ENCODE measurements around the gene PALLD.

DNA sequence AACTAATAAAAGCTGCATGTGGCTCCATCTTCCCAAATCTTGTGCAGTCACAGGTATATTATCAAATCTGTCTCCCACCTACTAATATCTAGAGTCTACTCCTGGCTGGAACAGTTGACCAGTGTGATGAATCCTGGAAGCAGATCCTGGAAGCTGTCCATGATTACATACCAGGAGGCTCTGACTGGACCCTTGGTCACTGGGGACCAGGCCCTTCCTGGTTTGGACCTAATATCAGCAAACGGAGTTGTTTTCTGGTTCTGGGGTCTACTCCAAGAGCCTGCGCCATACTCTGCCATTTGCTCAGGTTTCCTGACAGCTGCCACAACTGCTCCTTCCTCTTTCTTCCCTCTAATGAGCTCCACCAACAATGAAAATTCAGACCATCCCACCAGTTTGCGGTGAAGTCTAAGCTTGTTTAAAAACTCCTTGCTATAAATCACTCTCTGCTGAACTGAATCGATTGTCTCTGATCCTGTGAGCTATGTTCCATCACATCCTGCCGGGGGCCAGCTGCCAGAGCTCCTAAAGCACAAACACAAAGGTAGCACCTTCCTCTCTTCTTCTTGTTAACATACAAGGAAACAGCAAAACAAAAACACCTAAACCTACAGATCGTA is 114.2 kb downstream of the PALLD start:
- TF ChIP-seq ZNF646 (CRISPR knock-in tag; IDR thresholded peaks at IDR 0.05) (no peak), PCBP2 (optimal IDR thresholded peaks at IDR 0.05; ENCODE audit: low read depth, low read length, poor library complexity, severe bottlenecking) (no peak), CTCF (CRISPR knock-in tag; IDR thresholded peaks at IDR 0.05) (no peak)
- TF ChIP-seq, protein P1, sequence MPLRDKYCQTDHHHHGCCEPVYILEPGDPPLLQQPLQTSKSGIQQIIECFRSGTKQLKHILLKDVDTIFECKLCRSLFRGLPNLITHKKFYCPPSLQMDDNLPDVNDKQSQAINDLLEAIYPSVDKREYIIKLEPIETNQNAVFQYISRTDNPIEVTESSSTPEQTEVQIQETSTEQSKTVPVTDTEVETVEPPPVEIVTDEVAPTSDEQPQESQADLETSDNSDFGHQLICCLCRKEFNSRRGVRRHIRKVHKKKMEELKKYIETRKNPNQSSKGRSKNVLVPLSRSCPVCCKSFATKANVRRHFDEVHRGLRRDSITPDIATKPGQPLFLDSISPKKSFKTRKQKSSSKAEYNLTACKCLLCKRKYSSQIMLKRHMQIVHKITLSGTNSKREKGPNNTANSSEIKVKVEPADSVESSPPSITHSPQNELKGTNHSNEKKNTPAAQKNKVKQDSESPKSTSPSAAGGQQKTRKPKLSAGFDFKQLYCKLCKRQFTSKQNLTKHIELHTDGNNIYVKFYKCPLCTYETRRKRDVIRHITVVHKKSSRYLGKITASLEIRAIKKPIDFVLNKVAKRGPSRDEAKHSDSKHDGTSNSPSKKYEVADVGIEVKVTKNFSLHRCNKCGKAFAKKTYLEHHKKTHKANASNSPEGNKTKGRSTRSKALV (CRISPR knock-in tag; IDR thresholded peaks at IDR 0.05): no peak
- TF ChIP-seq, protein P2, sequence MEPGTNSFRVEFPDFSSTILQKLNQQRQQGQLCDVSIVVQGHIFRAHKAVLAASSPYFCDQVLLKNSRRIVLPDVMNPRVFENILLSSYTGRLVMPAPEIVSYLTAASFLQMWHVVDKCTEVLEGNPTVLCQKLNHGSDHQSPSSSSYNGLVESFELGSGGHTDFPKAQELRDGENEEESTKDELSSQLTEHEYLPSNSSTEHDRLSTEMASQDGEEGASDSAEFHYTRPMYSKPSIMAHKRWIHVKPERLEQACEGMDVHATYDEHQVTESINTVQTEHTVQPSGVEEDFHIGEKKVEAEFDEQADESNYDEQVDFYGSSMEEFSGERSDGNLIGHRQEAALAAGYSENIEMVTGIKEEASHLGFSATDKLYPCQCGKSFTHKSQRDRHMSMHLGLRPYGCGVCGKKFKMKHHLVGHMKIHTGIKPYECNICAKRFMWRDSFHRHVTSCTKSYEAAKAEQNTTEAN (CRISPR knock-in tag; conservative IDR thresholded peaks at IDR 0.05): no peak
